H1 (cell line): ENCODE measurements around the gene MAFG. TPM values are rescaled to one million over a fixed set of nuclear protein-coding genes. Genes with fewer than 3 reads are reported as not detected.

Source experiments
- CTCF ChIA-PET: fragments of 300-600 bp; sonication (Branson Sonifier 250); formaldehyde crosslinking; loops from one replicate; lab custom pipeline; 2021; ENCODE audit not compliant: partially characterized antibody; lab: Charles Lee
- POLR2A ChIA-PET: fragments of 300-600 bp; sonication (Branson Sonifier 250); formaldehyde crosslinking; loops from one replicate; lab custom pipeline; 2021; ENCODE audit warnings: inconsistent platforms; ENCODE audit not compliant: partially characterized antibody; lab: Charles Lee
- DNase-seq, 2 experiments: peaks; one replicate each; pipeline versions ENCODE4 v3.0.0 to v3.0.0-alpha.2; 2010 to 2022; ENCODE audit warnings: low spot score in 2 of 2, low read depth in 1 of 2, mixed read lengths in 1 of 2
- FAIRE-seq: peaks from 2 replicates; lab custom pipeline; 2011; peaks lifted over from hg19 to GRCh38; lab: Jason Lieb, UNC
- H2AFZ ChIP-seq: 2 replicates; pipeline ENCODE4 v1.8.1; 2012; ENCODE audit warnings: low read length, inconsistent platforms
- H2AK5ac ChIP-seq: 2 replicates; pipeline ENCODE4 v1.6.1; 2013; ENCODE audit warnings: low read depth, low read length
- H2BK120ac ChIP-seq: replicated peaks from 2 replicates; pipeline ENCODE3; 2013; ENCODE audit warnings: low read depth, low read length, inconsistent platforms
- H2BK12ac ChIP-seq: 2 replicates; pipeline ENCODE4 v1.6.1; 2013; ENCODE audit warnings: low read depth, low read length
- H2BK15ac ChIP-seq: 2 replicates; pipeline ENCODE4 v1.6.1; 2013; ENCODE audit warnings: low read length
- H2BK20ac ChIP-seq: 2 replicates; pipeline ENCODE4 v1.6.1; 2013; ENCODE audit warnings: low read length
- H2BK5ac ChIP-seq: 2 replicates; pipeline ENCODE4 v1.6.1; 2013; ENCODE audit warnings: low read depth, low read length
- H3K14ac ChIP-seq: 2 replicates; pipeline ENCODE4 v1.6.1; 2013; ENCODE audit warnings: inconsistent platforms; ENCODE audit not compliant: insufficient read length
- H3K18ac ChIP-seq: 2 replicates; pipeline ENCODE4 v1.6.1; 2013; ENCODE audit warnings: low read length; ENCODE audit errors: extremely low read depth
- H3K23ac ChIP-seq: 2 replicates; pipeline ENCODE4 v1.6.1; 2013; ENCODE audit warnings: inconsistent platforms; ENCODE audit not compliant: insufficient read length
- H3K23me2 ChIP-seq: 2 replicates; pipeline ENCODE4 v1.6.1; 2013; ENCODE audit warnings: low read depth, low read length
- H3K27ac ChIP-seq: 2 replicates; pipeline ENCODE4 v1.6.1; 2011; ENCODE audit warnings: low read depth, low read length, inconsistent platforms
- H3K27me3 ChIP-seq, 4 experiments: replicated peaks in 1 of 4; 1 replicate in 1 of 4; 2 replicates in 3 of 4; pipeline versions ENCODE4 v1.6.1 to v1.8.1; 2011 to 2013; ENCODE audit warnings: low read length in 3 of 4, mild to moderate bottlenecking in 3 of 4, inconsistent platforms in 2 of 4, mixed read lengths in 2 of 4, moderate library complexity in 1 of 4; ENCODE audit not compliant: control insufficient read depth in 3 of 4, insufficient read depth in 3 of 4; ENCODE audit errors: extremely low read depth in 1 of 4
- H3K36me3 ChIP-seq, 4 experiments: 2 replicates each; pipeline versions ENCODE4 v1.6.1 to v1.8.1; 2011 to 2013; ENCODE audit warnings: mild to moderate bottlenecking in 4 of 4, low read length in 3 of 4, moderate library complexity in 2 of 4, control low read depth in 1 of 4, inconsistent platforms in 1 of 4; ENCODE audit not compliant: insufficient read depth in 4 of 4, control insufficient read depth in 2 of 4
- H3K4ac ChIP-seq: replicated peaks from 2 replicates; pipeline ENCODE3; 2013; ENCODE audit warnings: low read length, low read depth, mixed read lengths, inconsistent platforms; ENCODE audit not compliant: insufficient read length
- H3K4me1 ChIP-seq, 4 experiments: replicated peaks in 1 of 4; 1 replicate in 1 of 4; 2 replicates in 3 of 4; pipeline versions ENCODE4 v1.6.1 to v1.8.1; 2011 to 2013; ENCODE audit warnings: low read length in 3 of 4, inconsistent platforms in 2 of 4, mixed read lengths in 1 of 4; ENCODE audit not compliant: insufficient read depth in 4 of 4, control insufficient read depth in 3 of 4
- H3K4me2 ChIP-seq, 2 experiments: 2 replicates each; pipeline versions ENCODE4 v1.6.1 to v1.8.1; 2011 to 2013; ENCODE audit warnings: low read depth in 2 of 2, low read length in 2 of 2, control low read depth in 1 of 2, inconsistent platforms in 1 of 2, mild to moderate bottlenecking in 1 of 2; ENCODE audit not compliant: insufficient read depth in 1 of 2
- H3K4me3 ChIP-seq, 4 experiments: fragments of 200-600, 300-600 bp in 1 of 4; sonication (generic), shearing (Covaris generic), sonication (Bioruptor Twin) in 1 of 4; 2 replicates each; pipeline versions ENCODE4 v1.5.1 to v1.8.1; 2011 to 2016; ENCODE audit warnings: low read length in 4 of 4, low read depth in 3 of 4, control low read depth in 2 of 4, inconsistent platforms in 2 of 4, mild to moderate bottlenecking in 2 of 4, mixed read lengths in 1 of 4, moderate library complexity in 1 of 4; ENCODE audit not compliant: insufficient read depth in 2 of 4; ENCODE audit errors: extremely low read depth in 1 of 4
- H3K56ac ChIP-seq: replicated peaks from 2 replicates; pipeline ENCODE3; 2013; ENCODE audit warnings: low read depth, mild to moderate bottlenecking, mixed read lengths, low read length, inconsistent platforms; ENCODE audit not compliant: insufficient read length
- H3K79me1 ChIP-seq: 2 replicates; pipeline ENCODE4 v1.6.1; 2013; ENCODE audit warnings: low read depth, low read length, control low read depth
- H3K79me2 ChIP-seq, 2 experiments: 2 replicates each; pipeline versions ENCODE4 v1.6.1 to v1.8.1; 2012 to 2013; ENCODE audit warnings: low read length in 2 of 2, mild to moderate bottlenecking in 2 of 2, inconsistent platforms in 1 of 2; ENCODE audit not compliant: insufficient read depth in 2 of 2, control insufficient read depth in 1 of 2
- H3K9ac ChIP-seq, 4 experiments: replicated peaks in 1 of 4; 1 replicate in 1 of 4; 2 replicates in 3 of 4; pipeline versions ENCODE4 v1.6.1 to v1.8.1; 2011 to 2013; ENCODE audit warnings: low read depth in 3 of 4, low read length in 3 of 4, control low read depth in 2 of 4, mild to moderate bottlenecking in 2 of 4, moderate library complexity in 2 of 4, inconsistent platforms in 1 of 4; ENCODE audit errors: extremely low read depth in 1 of 4
- H3K9me3 ChIP-seq, 2 experiments: 2 replicates each; pipeline versions ENCODE4 v1.6.1 to v1.8.1; 2012 to 2013; ENCODE audit warnings: mild to moderate bottlenecking in 2 of 2, moderate library complexity in 2 of 2, control low read depth in 1 of 2, inconsistent platforms in 1 of 2, low read depth in 1 of 2, low read length in 1 of 2, mixed read lengths in 1 of 2; ENCODE audit not compliant: insufficient read depth in 2 of 2
- H4K20me1 ChIP-seq, 2 experiments: replicated peaks in 1 of 2; 2 replicates each; pipeline versions ENCODE3 to v1.8.1; 2011 to 2013; ENCODE audit warnings: inconsistent platforms in 2 of 2, low read length in 2 of 2, mild to moderate bottlenecking in 1 of 2; ENCODE audit not compliant: insufficient read depth in 2 of 2, control insufficient read depth in 1 of 2
- H4K5ac ChIP-seq: 2 replicates; pipeline ENCODE4 v1.6.1; 2013; ENCODE audit warnings: low read length, low read depth, mixed read lengths, inconsistent platforms; ENCODE audit not compliant: insufficient read length
- H4K8ac ChIP-seq: 2 replicates; pipeline ENCODE4 v1.8.0; 2013; ENCODE audit warnings: mild to moderate bottlenecking, moderate library complexity, low read length, inconsistent platforms; ENCODE audit not compliant: insufficient read depth; ENCODE audit errors: extremely low read depth
- H4K91ac ChIP-seq: replicated peaks from 2 replicates; pipeline ENCODE3; 2013; ENCODE audit warnings: low read length, mixed read lengths, inconsistent platforms; ENCODE audit not compliant: insufficient read length
- EGR1 ChIP-seq: IDR thresholded peaks from 2 replicates; pipeline ENCODE4 v1.6.1; 2011; ENCODE audit warnings: low read depth, low read length, borderline replicate concordance
- NANOG ChIP-seq: IDR thresholded peaks from 2 replicates; pipeline ENCODE4 v1.6.1; 2011; ENCODE audit warnings: low read length, low read depth, mild to moderate bottlenecking, inconsistent platforms; ENCODE audit not compliant: insufficient read depth, poor library complexity, severe bottlenecking
- POLR2AphosphoS5 ChIP-seq: IDR thresholded peaks from 2 replicates; pipeline ENCODE4 v1.6.1; 2011; ENCODE audit warnings: low read depth, low read length
- SP4 ChIP-seq: IDR thresholded peaks from 2 replicates; pipeline ENCODE4 v1.6.1; 2012; ENCODE audit warnings: low read length, inconsistent platforms
- WGBS, 2 experiments: shearing (Covaris generic) in 1 of 2; methylation state at CpG; one replicate each; pipeline versions ENCODE4 v1.1.6 to v1.1.7; 2013 to 2015; ENCODE audit warnings: low lambda C conversion rate in 2 of 2, mixed read lengths in 2 of 2, inconsistent platforms in 1 of 2, low coverage in 1 of 2, missing lambda C conversion rate in 1 of 2; ENCODE audit not compliant: insufficient replicate concordance in 2 of 2, insufficient coverage in 1 of 2, insufficient read length in 1 of 2; ENCODE audit errors: extremely low coverage in 1 of 2, missing lambda C conversion rate in 1 of 2; 5-methylcytosine and 5-hydroxymethylcytosine counted together
- polyA plus RNA-seq, 7 experiments: library from polyadenylated mRNA; depleted of rRNA in 3 of 7; stranded (reverse) in 5 of 7; unstranded in 2 of 7; fragments of >200 nt in 5 of 7; fragments of 200-250 nt in 2 of 7; gene quantifications; 1 replicate in 5 of 7; 2 replicates in 1 of 7; 4 replicates in 1 of 7; pipeline versions ENCODE4 v1.2.1 to v1.2.3, GENCODE V29; 2011 to 2013; ENCODE audit warnings: missing spikeins in 2 of 7, mixed read lengths in 2 of 7
- total RNA-seq: library from RNA; stranded (reverse); fragmentation: NEBNext Ultra II Directional; extraction: Animal tissue kit (Norgen Biotek cat#: 25700); gene quantifications from 2 replicates; pipeline ENCODE4 v1.2.1, GENCODE V29; 2021
- TF ChIP-seq, protein P1 (sequence below): IDR thresholded peaks from 2 replicates; pipeline ENCODE4 v1.6.1; 2012; ENCODE audit warnings: inconsistent platforms

Gene MAFG
- total and polyA plus RNA-seq, 2 of the 8 experiments (the other 6 are each of a cell fraction or from before 2014, with no cell fraction given): 25.5 to 26.9 TPM

DNA sequence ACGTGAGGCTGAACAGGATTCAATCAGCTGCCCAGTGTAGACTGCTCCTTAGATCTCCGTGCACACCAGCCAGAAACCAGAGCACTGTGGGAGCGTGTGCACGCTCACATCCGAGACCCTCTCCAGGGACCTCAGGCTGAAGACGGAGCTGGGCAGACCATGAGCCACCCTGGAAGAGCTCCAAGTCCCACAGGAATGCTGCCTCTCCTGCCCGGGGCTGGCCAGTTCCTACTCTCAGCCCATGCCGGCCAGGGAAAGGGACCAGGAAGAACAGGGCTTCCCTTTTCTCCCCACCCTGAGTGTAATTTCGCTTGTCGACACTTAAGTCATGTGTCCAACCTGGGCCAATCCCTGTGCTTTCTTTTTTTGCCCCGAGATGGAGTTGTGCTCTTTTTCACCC, 43.0 kb downstream of the MAFG start:
- no peak overlapping the region for H2BK120ac ChIP-seq
- POLR2A ChIA-PET: interaction anchor here (0.7 to 12.3 kb wide), 15 partner anchors 8 to 176 kb away, joined by 3 to 151 read pairs (median 4); partner anchors contain the start of genes ARHGDIA, CENPX, NPB and P4HB
- no peak overlapping the region for H3K18ac ChIP-seq
- DNase-seq (no peak), FAIRE-seq (no peak)
- H4K20me1 ChIP-seq: peaks cover 19 to 23% of the 10 kb centered on the region in 2 experiments
- no peak overlapping the region for H2BK12ac ChIP-seq
- no peak overlapping the region for H3K14ac ChIP-seq
- no peak overlapping the region for H3K4me3 ChIP-seq
- H4K91ac ChIP-seq: no peak overlapping the region
- no peaks in the 10 kb centered on the region for H3K23me2 ChIP-seq
- H3K4ac ChIP-seq: no peak overlapping the region
- 92% methylated on average over 10 of the region's 11 CpGs; no CpG with 5 or more reads in 1 of the 2 experiments for WGBS, 2 experiments
- H3K9ac ChIP-seq: no peak overlapping the region
- no peak overlapping the region for H3K56ac ChIP-seq
- CTCF ChIA-PET: interaction anchor here (0.8 to 3.9 kb wide), 2 partner anchors 15 to 62 kb away, joined by 3 to 24 read pairs; partner anchors contain the start of gene ARHGDIA
- no peak overlapping the region for H2AK5ac ChIP-seq
- no peaks in the 10 kb centered on the region for H3K9me3 ChIP-seq
- no peak overlapping the region for H4K5ac ChIP-seq
- no peak overlapping the region for H2BK20ac ChIP-seq
- no peak overlapping the region for H3K23ac ChIP-seq
- H4K8ac ChIP-seq: no peak overlapping the region
- H3K36me3 ChIP-seq: peaks cover 31 to 60% (median 38%) of the 10 kb centered on the region in 4 experiments
- TF ChIP-seq EGR1 (no peak), NANOG (no peak), SP4 (no peak), POLR2AphosphoS5 (0 out of 2 replicates have a peak, but pooled peaks have one; percentile 50)
- TF ChIP-seq, protein P1, sequence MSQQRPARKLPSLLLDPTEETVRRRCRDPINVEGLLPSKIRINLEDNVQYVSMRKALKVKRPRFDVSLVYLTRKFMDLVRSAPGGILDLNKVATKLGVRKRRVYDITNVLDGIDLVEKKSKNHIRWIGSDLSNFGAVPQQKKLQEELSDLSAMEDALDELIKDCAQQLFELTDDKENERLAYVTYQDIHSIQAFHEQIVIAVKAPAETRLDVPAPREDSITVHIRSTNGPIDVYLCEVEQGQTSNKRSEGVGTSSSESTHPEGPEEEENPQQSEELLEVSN: no peak
- H3K27me3 ChIP-seq: no peaks in the 10 kb centered on the region
- H3K79me1 ChIP-seq: peaks cover 13% of the 10 kb centered on the region
- H3K27ac ChIP-seq: no peak overlapping the region
- H3K79me2 ChIP-seq: peaks cover 0 to 20% of the 10 kb centered on the region in 2 experiments; a peak in 3 of 4 replicates
- no peak overlapping the region for H3K4me2 ChIP-seq
- no peaks in the 10 kb centered on the region for H3K4me1 ChIP-seq
- H2BK15ac ChIP-seq: no peak overlapping the region
- H2BK5ac ChIP-seq: no peak overlapping the region
- no peak overlapping the region for H2AFZ ChIP-seq
